C4-2B (cell line): Measurements from ENCODE around the gene HSDL1.
"Not testable (repeated sequence)": the region's sequence is repeated elsewhere in the genome, so short reads cannot be mapped to it uniquely, and the experiment has no call there.

Source experiments
- CTCF ChIP-seq: fragments of 450-650 bp; conservative IDR thresholded peaks from 2 replicates; pipeline ENCODE4 v1.5.1; 2017; ENCODE audit warnings: mild to moderate bottlenecking
- ZFX ChIP-seq: fragments of 450-650 bp; IDR thresholded peaks from 2 replicates; pipeline ENCODE4 v1.6.1; 2017

DNA sequence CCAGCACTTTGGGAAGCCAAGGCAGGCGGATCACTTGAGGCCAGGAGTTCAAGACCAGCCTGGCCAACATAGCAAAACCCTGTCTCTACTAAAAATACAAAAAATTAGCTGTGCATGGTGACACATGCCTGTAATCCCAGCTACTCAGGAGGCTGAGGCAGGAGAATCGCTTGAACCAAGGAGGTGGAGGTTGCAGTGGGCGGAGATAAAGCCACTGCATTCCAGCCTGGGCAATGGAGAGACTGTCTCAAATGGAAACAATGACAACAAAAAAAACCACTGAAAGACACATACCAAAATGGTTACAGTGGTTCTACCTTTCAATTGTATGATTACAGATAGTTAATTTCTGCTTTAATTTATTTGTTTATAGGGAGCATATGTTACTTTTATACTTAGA is 33.0 kb downstream of the HSDL1 start:
- TF ChIP-seq CTCF, ZFX: not testable (repeated sequence)
